OCI-LY1 (cell line): Measurements from ENCODE around the gene RALGPS1.

ENCODE experiments used
- EZH2 ChIP-seq: fragments of 200-600 bp; sonication (generic), shearing (Covaris generic); IDR thresholded peaks from 2 replicates; pipeline ENCODE4 v1.8.0; 2017; ENCODE audit warnings: borderline replicate concordance, mixed run types, mild to moderate bottlenecking, antibody characterized with exemption, low read length, moderate library complexity, mixed read lengths
- TF ChIP-seq, protein P1 (sequence below): fragments of 200-600 bp; sonication (generic), shearing (Covaris generic); IDR thresholded peaks from 2 replicates; pipeline ENCODE4 v1.5.1; 2017; ENCODE audit warnings: mild to moderate bottlenecking, antibody characterized with exemption, low read length, moderate library complexity, mixed read lengths

DNA sequence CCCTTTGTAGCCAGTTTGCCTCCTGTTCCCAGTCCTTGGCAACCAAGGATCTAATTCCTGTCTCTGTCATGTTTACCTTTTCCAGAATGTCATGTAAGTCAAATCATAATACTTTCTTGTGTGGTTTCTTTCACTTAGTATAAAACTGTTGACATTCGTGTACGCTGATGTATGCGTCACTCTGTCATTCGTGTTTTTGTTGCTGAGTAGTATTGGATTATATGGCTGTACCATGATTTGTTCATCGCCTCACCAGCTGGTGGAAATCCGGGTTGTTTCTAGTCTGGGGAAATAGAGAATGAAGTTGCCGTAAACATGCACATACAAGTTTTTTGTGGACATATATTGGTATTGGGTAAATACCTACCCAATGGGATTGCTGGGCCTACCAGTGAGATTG lies 110.5 kb downstream of the RALGPS1 start:
- TF ChIP-seq, protein P1, sequence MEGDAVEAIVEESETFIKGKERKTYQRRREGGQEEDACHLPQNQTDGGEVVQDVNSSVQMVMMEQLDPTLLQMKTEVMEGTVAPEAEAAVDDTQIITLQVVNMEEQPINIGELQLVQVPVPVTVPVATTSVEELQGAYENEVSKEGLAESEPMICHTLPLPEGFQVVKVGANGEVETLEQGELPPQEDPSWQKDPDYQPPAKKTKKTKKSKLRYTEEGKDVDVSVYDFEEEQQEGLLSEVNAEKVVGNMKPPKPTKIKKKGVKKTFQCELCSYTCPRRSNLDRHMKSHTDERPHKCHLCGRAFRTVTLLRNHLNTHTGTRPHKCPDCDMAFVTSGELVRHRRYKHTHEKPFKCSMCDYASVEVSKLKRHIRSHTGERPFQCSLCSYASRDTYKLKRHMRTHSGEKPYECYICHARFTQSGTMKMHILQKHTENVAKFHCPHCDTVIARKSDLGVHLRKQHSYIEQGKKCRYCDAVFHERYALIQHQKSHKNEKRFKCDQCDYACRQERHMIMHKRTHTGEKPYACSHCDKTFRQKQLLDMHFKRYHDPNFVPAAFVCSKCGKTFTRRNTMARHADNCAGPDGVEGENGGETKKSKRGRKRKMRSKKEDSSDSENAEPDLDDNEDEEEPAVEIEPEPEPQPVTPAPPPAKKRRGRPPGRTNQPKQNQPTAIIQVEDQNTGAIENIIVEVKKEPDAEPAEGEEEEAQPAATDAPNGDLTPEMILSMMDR: no peak
- no peak for TF ChIP-seq EZH2
